HepG2 (cell line): Measurements from ENCODE around the gene IKZF3. TPM values are rescaled to one million over a fixed set of nuclear protein-coding genes. Genes with fewer than 3 reads are reported as not detected.

Experiments
- KAT2B ChIP-seq: fragments of 150-350 bp; IDR thresholded peaks from 2 replicates; pipeline ENCODE4 v1.6.1; 2014; ENCODE audit warnings: low read depth, low read length, borderline replicate concordance
- KAT8 ChIP-seq: IDR thresholded peaks from 2 replicates; pipeline ENCODE4 v1.6.1; 2016; ENCODE audit warnings: missing genetic modification reagents, missing compliant biosample characterization
- KMT2A ChIP-seq: sonication (generic); formaldehyde crosslinking; IDR thresholded peaks from 2 replicates; pipeline ENCODE4 v1.4.0; 2020; ENCODE audit warnings: missing genetic modification reagents
- MYC ChIP-seq: sonication (generic); formaldehyde crosslinking; IDR thresholded peaks from 2 replicates; pipeline ENCODE4 v1.9.0; 2021; ENCODE audit warnings: missing genetic modification reagents, borderline replicate concordance
- RARA ChIP-seq: IDR thresholded peaks from 2 replicates; pipeline ENCODE4 v1.6.1; 2016; ENCODE audit warnings: missing genetic modification reagents, missing compliant biosample characterization
- SIX1 ChIP-seq: sonication (generic); formaldehyde crosslinking; IDR thresholded peaks from 2 replicates; pipeline ENCODE4 v1.4.0; 2020; ENCODE audit warnings: missing genetic modification reagents, borderline replicate concordance
- SPEN ChIP-seq: sonication (generic); formaldehyde crosslinking; IDR thresholded peaks from 2 replicates; pipeline ENCODE4 v1.5.1; 2020; ENCODE audit warnings: low read depth, mild to moderate bottlenecking, missing genetic modification reagents
- TFAP4 ChIP-seq: sonication (generic); IDR thresholded peaks from 2 replicates; pipeline ENCODE4 v1.6.1; 2016; ENCODE audit warnings: low read depth, borderline replicate concordance
- TRIM24 ChIP-seq: sonication (generic); formaldehyde crosslinking; IDR thresholded peaks from 2 replicates; pipeline ENCODE4 v1.8.0; 2022; ENCODE audit warnings: mild to moderate bottlenecking, missing genetic modification reagents
- YY1 ChIP-seq: IDR thresholded peaks from 2 replicates; pipeline ENCODE4 v1.6.1; 2011; ENCODE audit warnings: low read length, low read depth, moderate library complexity, mild to moderate bottlenecking; ENCODE audit not compliant: insufficient read depth, insufficient replicate concordance
- ZBTB20 ChIP-seq: sonication (generic); formaldehyde crosslinking; IDR thresholded peaks from 2 replicates; pipeline ENCODE4 v1.8.1; 2023; ENCODE audit warnings: missing genetic modification reagents, low read depth, mild to moderate bottlenecking, borderline replicate concordance
- ZNF121 ChIP-seq: sonication (generic); formaldehyde crosslinking; IDR thresholded peaks from 2 replicates; pipeline ENCODE4 v1.5.0; 2020; ENCODE audit warnings: mild to moderate bottlenecking, missing genetic modification reagents
- ZNF235 ChIP-seq: sonication (generic); formaldehyde crosslinking; IDR thresholded peaks from 2 replicates; pipeline ENCODE4 v1.8.1; 2023; ENCODE audit warnings: mild to moderate bottlenecking, missing genetic modification reagents, borderline replicate concordance
- ZNF468 ChIP-seq: sonication (generic); formaldehyde crosslinking; IDR thresholded peaks from 2 replicates; pipeline ENCODE4 v1.8.0; 2022; ENCODE audit warnings: mild to moderate bottlenecking, moderate library complexity, missing genetic modification reagents
- ZNF503 ChIP-seq: sonication (generic); formaldehyde crosslinking; IDR thresholded peaks from 2 replicates; pipeline ENCODE4 v1.4.0; 2020; ENCODE audit warnings: missing genetic modification reagents
- ZNF546 ChIP-seq: sonication (generic); formaldehyde crosslinking; conservative IDR thresholded peaks from 2 replicates; pipeline ENCODE4 v1.8.1; 2023; ENCODE audit warnings: mild to moderate bottlenecking, missing genetic modification reagents
- ZNF570 ChIP-seq: sonication (generic); formaldehyde crosslinking; IDR thresholded peaks from 2 replicates; pipeline ENCODE4 v1.4.0; 2020; ENCODE audit warnings: mild to moderate bottlenecking, missing genetic modification reagents, borderline replicate concordance
- ZNF672 ChIP-seq: sonication (generic); formaldehyde crosslinking; IDR thresholded peaks from 2 replicates; pipeline ENCODE4 v1.8.1; 2022; ENCODE audit warnings: missing genetic modification reagents
- ZNF761 ChIP-seq: sonication (generic); formaldehyde crosslinking; conservative IDR thresholded peaks from 2 replicates; pipeline ENCODE4 v1.4.0; 2020; ENCODE audit warnings: mild to moderate bottlenecking, missing genetic modification reagents
- ZNF883 ChIP-seq: sonication (generic); formaldehyde crosslinking; IDR thresholded peaks from 2 replicates; pipeline ENCODE4 v1.5.1; 2020; ENCODE audit warnings: mild to moderate bottlenecking, missing genetic modification reagents; ENCODE audit errors: not compliant biosample characterization
- ZSCAN25 ChIP-seq: sonication (generic); formaldehyde crosslinking; IDR thresholded peaks from 2 replicates; pipeline ENCODE4 v1.8.0; 2022; ENCODE audit warnings: mild to moderate bottlenecking, missing genetic modification reagents
- polyA plus RNA-seq, 8 experiments: library from polyadenylated mRNA; depleted of rRNA in 3 of 8; stranded (reverse) in 7 of 8; unstranded in 1 of 8; fragments of >200 nt; fragmentation: Illumina TruSeq in 4 of 8; extraction: Trizol in 4 of 8; gene quantifications; 2 replicates each; pipeline versions ENCODE4 v1.2.1 to v1.2.3, GENCODE V29; 2011 to 2016; ENCODE audit warnings: low read depth in 4 of 8, missing spikeins in 1 of 8, mixed read lengths in 1 of 8; ENCODE audit not compliant: insufficient read depth in 1 of 8
- total RNA-seq, 5 experiments: library from RNA; depleted of rRNA; stranded (reverse); fragments of >200 nt; fragmentation: Illumina TruSeq; extraction: Trizol; gene quantifications; 2 replicates each; pipeline ENCODE4 v1.2.3, GENCODE V29; 2016; ENCODE audit warnings: low read depth in 1 of 5
- TF ChIP-seq, protein P1 (sequence below): sonication (generic); formaldehyde crosslinking; IDR thresholded peaks from 2 replicates; pipeline ENCODE4 v1.4.0; 2020; ENCODE audit warnings: missing genetic modification reagents, mild to moderate bottlenecking, borderline replicate concordance
- TF ChIP-seq, protein P2 (sequence below): sonication (generic); formaldehyde crosslinking; IDR thresholded peaks from 2 replicates; pipeline ENCODE4 v1.4.0; 2020; ENCODE audit warnings: missing genetic modification reagents

IKZF3 gene
- total and polyA plus RNA-seq, 2 of the 13 experiments (the other 11 are each of a cell fraction or from before 2014, with no cell fraction given) = not detected

GRCh38 chr17:39740357-39741111 lies 123.6 kb downstream of the IKZF3 start (continued):
- TF ChIP-seq ZNF503 = no peak
- TF ChIP-seq ZNF546 = peak; percentile 74; the same call in 1 of the 2 replicates
- no peak for TF ChIP-seq TRIM24 (CRISPR knock-in tag)
- TF ChIP-seq KAT8 (CRISPR knock-in tag) = peak; percentile 83
- TF ChIP-seq KAT2B = no peak
- TF ChIP-seq MYC (CRISPR knock-in tag) = peak; percentile 59; the same call in 1 of the 2 replicates
- no peak for TF ChIP-seq ZNF883 (CRISPR knock-in tag)
- peak; percentile 47; the same call in 1 of the 2 replicates for TF ChIP-seq ZNF121 (CRISPR knock-in tag)
- TF ChIP-seq RARA (CRISPR knock-in tag) = peak; percentile 88
- TF ChIP-seq ZNF761 (CRISPR knock-in tag) = no peak; the same call in 1 of the 2 replicates
- peak; percentile 24; the same call in 1 of the 2 replicates for TF ChIP-seq SIX1 (CRISPR knock-in tag)
- TF ChIP-seq KMT2A (CRISPR knock-in tag) = no peak
- no peak for TF ChIP-seq YY1
- TF ChIP-seq SPEN = peak; percentile 78
- no peak for TF ChIP-seq ZNF672 (CRISPR knock-in tag)
- TF ChIP-seq ZSCAN25 = no peak
- peak; percentile 77; the same call in 1 of the 2 replicates for TF ChIP-seq ZBTB20 (CRISPR knock-in tag)
- TF ChIP-seq ZNF570 (CRISPR knock-in tag) = no peak
- TF ChIP-seq, protein P1, sequence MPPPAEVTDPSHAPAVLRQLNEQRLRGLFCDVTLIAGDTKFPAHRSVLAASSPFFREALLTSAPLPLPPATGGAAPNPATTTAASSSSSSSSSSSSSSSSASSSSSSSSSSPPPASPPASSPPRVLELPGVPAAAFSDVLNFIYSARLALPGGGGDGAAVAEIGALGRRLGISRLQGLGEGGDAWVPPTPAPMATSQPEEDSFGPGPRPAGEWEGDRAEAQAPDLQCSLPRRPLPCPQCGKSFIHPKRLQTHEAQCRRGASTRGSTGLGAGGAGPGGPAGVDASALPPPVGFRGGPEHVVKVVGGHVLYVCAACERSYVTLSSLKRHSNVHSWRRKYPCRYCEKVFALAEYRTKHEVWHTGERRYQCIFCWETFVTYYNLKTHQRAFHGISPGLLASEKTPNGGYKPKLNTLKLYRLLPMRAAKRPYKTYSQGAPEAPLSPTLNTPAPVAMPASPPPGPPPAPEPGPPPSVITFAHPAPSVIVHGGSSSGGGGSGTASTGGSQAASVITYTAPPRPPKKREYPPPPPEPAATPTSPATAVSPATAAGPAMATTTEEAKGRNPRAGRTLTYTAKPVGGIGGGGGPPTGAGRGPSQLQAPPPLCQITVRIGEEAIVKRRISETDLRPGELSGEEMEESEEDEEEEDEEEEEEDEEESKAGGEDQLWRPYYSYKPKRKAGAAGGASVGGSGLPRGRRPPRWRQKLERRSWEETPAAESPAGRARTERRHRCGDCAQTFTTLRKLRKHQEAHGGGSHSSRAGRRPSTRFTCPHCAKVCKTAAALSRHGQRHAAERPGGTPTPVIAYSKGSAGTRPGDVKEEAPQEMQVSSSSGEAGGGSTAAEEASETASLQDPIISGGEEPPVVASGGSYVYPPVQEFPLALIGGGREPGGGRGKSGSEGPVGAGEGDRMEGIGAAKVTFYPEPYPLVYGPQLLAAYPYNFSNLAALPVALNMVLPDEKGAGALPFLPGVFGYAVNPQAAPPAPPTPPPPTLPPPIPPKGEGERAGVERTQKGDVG (CRISPR knock-in tag) = no peak
- no peak for TF ChIP-seq ZNF468 (CRISPR knock-in tag)
- TF ChIP-seq TFAP4 = peak; percentile 76; the same call in 1 of the 2 replicates
- TF ChIP-seq ZNF235 = no peak
- TF ChIP-seq, protein P2, sequence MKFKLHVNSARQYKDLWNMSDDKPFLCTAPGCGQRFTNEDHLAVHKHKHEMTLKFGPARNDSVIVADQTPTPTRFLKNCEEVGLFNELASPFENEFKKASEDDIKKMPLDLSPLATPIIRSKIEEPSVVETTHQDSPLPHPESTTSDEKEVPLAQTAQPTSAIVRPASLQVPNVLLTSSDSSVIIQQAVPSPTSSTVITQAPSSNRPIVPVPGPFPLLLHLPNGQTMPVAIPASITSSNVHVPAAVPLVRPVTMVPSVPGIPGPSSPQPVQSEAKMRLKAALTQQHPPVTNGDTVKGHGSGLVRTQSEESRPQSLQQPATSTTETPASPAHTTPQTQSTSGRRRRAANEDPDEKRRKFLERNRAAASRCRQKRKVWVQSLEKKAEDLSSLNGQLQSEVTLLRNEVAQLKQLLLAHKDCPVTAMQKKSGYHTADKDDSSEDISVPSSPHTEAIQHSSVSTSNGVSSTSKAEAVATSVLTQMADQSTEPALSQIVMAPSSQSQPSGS (CRISPR knock-in tag) = peak; percentile 39; the same call in 1 of the 2 replicates
